Hair follicular keratinocyte (primary cell): ENCODE results near the gene COQ9. TPM values are rescaled to one million over a fixed set of nuclear protein-coding genes. Genes with fewer than 3 reads are reported as not detected.

Experiments used
- total RNA-seq: library from RNA; depleted of rRNA; stranded (reverse); fragments of >200 nt; gene quantifications from 2 replicates; pipeline ENCODE4 v1.2.3, GENCODE V29; 2015

The COQ9 gene, protein sequence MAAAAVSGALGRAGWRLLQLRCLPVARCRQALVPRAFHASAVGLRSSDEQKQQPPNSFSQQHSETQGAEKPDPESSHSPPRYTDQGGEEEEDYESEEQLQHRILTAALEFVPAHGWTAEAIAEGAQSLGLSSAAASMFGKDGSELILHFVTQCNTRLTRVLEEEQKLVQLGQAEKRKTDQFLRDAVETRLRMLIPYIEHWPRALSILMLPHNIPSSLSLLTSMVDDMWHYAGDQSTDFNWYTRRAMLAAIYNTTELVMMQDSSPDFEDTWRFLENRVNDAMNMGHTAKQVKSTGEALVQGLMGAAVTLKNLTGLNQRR
- total RNA-seq = 35.9 and 38.7 TPM in 2 replicates

DNA sequence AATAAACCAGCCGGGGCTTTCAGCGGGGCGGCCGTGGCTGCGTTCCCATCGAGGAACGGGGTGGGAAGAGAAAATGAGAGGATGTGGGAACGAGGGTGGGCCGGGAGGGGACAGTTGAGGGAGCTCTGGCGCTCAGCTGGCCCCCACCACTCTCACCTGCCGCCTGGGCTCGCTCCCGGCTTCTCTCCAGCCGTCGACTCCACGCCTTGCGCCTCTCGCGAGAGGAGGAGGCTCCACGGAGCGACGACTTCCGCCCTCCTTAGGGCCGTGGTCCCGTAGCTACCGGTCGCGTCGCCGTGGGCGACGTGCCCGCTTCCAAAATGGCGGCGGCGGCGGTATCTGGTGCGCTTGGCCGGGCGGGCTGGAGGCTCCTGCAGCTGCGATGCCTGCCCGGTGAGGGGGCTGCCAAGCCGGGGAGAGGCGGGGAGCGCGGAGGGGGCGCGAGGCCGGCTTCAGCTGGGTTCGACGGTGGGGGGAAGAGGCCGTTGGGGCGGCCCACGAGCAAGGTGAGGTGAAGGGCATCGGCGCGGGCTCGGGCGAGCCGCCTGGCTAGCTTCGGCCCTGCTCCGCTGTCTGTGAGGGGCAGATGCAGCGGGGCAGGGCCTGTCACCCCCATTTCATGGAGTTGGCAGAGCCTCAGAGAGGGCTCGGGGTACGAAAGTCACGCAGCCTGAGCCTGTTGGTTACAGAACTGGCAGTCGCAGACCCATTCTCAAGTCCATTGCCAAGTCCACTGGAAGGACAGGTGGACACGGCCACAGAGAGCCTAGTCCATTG lies at the start of gene COQ9, which contains the start of gene CIAPIN1:
COQ9 (plus strand) TSS at position 294 of the 777 bp plus-strand sequence; CDS start at position 321, 27 bp downstream.
CIAPIN1 (minus strand) TSS at position 200 of the 777 bp plus-strand sequence. CDS start 6,457 bp downstream, outside the sequence.

DNA sequence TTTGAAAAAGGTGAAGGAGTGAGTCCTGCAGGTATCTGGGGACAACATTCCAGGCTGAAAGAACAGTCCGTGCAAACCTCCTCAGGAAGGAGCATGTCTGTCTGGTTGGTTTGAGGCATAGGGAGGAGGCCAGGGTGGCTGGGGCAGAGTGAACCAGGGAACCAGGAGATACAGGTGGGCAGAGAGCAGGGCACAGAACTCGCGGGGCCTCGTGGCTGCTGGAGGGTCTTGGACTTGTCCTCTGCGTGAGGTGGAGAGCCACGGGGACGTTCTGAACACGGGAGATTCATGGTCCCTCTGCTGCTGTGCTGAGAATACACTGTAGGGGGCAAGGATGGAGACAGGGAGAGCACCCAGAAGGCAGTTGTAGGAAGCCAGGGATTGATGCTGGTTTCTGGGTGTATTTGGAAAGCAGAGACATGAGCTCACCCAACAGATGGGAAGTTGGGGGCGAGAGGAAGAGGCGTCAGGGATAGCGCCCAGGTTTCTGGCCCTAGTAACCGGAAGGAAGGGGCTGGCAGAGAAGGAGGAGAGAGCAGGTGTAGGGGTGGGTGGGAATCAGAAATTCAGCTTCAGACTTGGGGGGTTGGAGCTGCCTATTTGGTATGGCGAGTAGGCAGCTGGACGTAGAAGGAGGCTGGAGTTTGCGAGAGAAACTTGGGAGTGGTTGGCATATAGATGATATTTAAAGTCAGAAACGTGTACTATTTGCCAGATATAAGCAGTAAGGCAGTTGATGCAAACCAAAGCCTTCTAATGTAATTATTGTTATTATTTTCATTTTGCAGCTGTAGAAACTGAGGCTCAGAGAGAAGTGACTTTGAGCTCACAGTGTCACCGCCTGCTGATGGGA lies 43.1 kb upstream of the COQ9 start, which contains the start of gene CCL17:
CCL17 (plus strand) TSS at position 803 of the 853 bp plus-strand sequence. CDS start 9,166 bp downstream, outside the sequence.

GRCh38 chr16:57462209-57462977 lies 15.1 kb downstream of the COQ9 start, which contains the start of gene POLR2C:
Gene POLR2C, plus strand, starts transcription at chr16:57462679. Its CDS starts 46 bp downstream, at chr16:57462725.

GRCh38 chr16:57485916-57486857 lies 38.9 kb downstream of the COQ9 start, which contains the start of gene DOK4:
Gene DOK4, minus strand, starts transcription at chr16:57486493. Its CDS starts 6,986 bp downstream, at chr16:57479507.

Other genes with a start within 250 kb of the COQ9 start
- gene ARL2BP, start 202.2 kb upstream of the COQ9 start, total RNA-seq = 86.9 and 103 TPM in 2 replicates
- gene PLLP, start 162.8 kb upstream of the COQ9 start, total RNA-seq = 9.0 and 12.4 TPM in 2 replicates
- not detected in 2 replicates for gene CCL22, start 88.7 kb upstream of the COQ9 start, total RNA-seq
- 4.2 and 8.4 TPM in 2 replicates for gene CX3CL1, start 75.0 kb upstream of the COQ9 start, total RNA-seq
- not detected in 2 replicates for gene CCL17, start 42.7 kb upstream of the COQ9 start, total RNA-seq
- gene CIAPIN1, start 94 bp upstream of the COQ9 start, total RNA-seq = 36.0 and 64.3 TPM in 2 replicates
- 116 and 128 TPM in 2 replicates for gene POLR2C, start 15.2 kb downstream of the COQ9 start, total RNA-seq
- 17.2 and 26.8 TPM in 2 replicates for gene DOK4, start 39.0 kb downstream of the COQ9 start, total RNA-seq
- gene CCDC102A, start 89.1 kb downstream of the COQ9 start, total RNA-seq = 6.9 and 14.1 TPM in 2 replicates
- not detected in 2 replicates for gene ADGRG5, start 95.2 kb downstream of the COQ9 start, total RNA-seq
- gene ADGRG1, start 181.2 kb downstream of the COQ9 start, total RNA-seq = 57.7 and 83.5 TPM in 2 replicates
- not detected in 2 replicates for gene ADGRG3, start 220.8 kb downstream of the COQ9 start, total RNA-seq
- not detected in 2 replicates for gene DRC7, start 247.3 kb downstream of the COQ9 start, total RNA-seq